Measurements from ENCODE around the gene PHOX2A.

Gene PHOX2A

GRCh38 chr11:72232260-72233055 is 11.5 kb downstream of the PHOX2A start:
- no peak for TF ChIP-seq CTCF (IDR thresholded peaks at IDR 0.05)
- Histone ChIP-seq H3K27me3 (no peaks in the 10 kb centered on the region), H3K4me3 (ENCODE audit: low read depth in 1 of 2, low read length in 1 of 2) (no peak overlapping the region), H3K4me1 (ENCODE audit: control insufficient read depth in 1 of 2, insufficient read depth in 1 of 2, low read depth in 1 of 2, low read length in 1 of 2) (no peaks in the 10 kb centered on the region), H3K27ac (no peak overlapping the region), H3K36me3 (peaks cover 100% of the 10 kb centered on the region), H3K9me3 (peaks cover 3% of the 10 kb centered on the region)

GRCh38 chr11:72231396-72232259 is 12.3 kb downstream of the PHOX2A start:
- TF ChIP-seq CTCF (IDR thresholded peaks at IDR 0.05): no peak
- Histone ChIP-seq H3K4me1 (ENCODE audit: control insufficient read depth in 1 of 2, insufficient read depth in 1 of 2, low read depth in 1 of 2, low read length in 1 of 2) (no peaks in the 10 kb centered on the region), H3K27me3 (no peaks in the 10 kb centered on the region), H3K9me3 (peaks cover 3% of the 10 kb centered on the region), H3K27ac (no peak overlapping the region), H3K4me3 (ENCODE audit: low read depth in 1 of 2, low read length in 1 of 2) (no peak overlapping the region), H3K36me3 (peaks cover 100% of the 10 kb centered on the region)

- TF ChIP-seq CTCF (IDR thresholded peaks at IDR 0.05): no peak
- H3K27ac ChIP-seq: no peak overlapping the region
- no peaks in the 10 kb centered on the region for H3K27me3 ChIP-seq
- peaks cover 3% of the 10 kb centered on the region for H3K9me3 ChIP-seq
- peaks cover 92% of the 10 kb centered on the region for H3K36me3 ChIP-seq
- no peak overlapping the region for H3K4me3 ChIP-seq (ENCODE audit: low read depth in 1 of 2, low read length in 1 of 2)
- H3K4me1 ChIP-seq (ENCODE audit: control insufficient read depth in 1 of 2, insufficient read depth in 1 of 2, low read depth in 1 of 2, low read length in 1 of 2): no peaks in the 10 kb centered on the region
Measured at GRCh38 chr11:72230764-72231365, 13.1 kb downstream of the PHOX2A start.

DNA sequence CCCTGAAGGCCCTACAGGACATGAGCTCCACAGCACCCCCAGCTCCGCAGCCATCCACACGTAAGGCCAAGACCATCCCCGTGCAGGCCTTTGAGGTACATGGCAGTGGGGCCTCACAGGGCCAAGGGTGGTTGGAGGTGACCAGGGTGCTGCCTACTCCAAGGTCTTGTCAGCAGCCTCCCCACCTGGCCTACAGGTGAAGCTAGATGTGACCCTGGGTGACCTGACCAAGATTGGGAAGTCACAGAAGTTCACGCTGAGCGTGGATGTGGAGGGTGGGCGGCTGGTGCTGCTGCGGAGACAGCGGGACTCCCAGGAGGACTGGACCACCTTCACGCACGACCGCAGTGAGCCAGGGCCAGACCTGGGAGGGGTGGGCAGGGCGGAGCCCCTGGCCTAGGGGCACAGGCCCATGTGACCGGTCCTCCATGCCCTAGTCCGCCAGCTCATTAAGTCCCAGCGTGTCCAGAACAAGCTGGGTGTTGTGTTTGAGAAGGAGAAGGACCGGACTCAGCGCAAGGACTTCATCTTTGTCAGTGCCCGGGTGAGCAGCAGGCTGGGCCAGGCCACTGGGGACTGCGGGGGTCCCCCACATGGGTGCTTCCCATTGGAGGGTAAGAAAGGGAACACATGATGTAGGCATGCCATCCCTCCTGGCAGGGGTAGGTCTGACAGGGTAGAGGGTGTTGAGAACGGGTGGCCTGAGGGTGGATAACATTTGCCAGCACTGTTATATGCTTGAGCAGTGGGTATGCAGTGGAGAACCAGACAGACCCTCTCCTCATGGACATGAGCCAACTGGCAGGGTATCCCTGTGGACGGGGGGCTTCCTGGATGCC is 13.8 kb downstream of the PHOX2A start:
- peaks cover 85% of the 10 kb centered on the region for H3K36me3 ChIP-seq
- no peak overlapping the region for H3K4me3 ChIP-seq (ENCODE audit: low read depth in 1 of 2, low read length in 1 of 2)
- TF ChIP-seq CTCF (IDR thresholded peaks at IDR 0.05): no peak
- peaks cover 6 to 7% of the 10 kb centered on the region in 2 experiments for H3K4me1 ChIP-seq (ENCODE audit: control insufficient read depth in 1 of 2, insufficient read depth in 1 of 2, low read depth in 1 of 2, low read length in 1 of 2)
- H3K27ac ChIP-seq: no peak overlapping the region
- H3K27me3 ChIP-seq: no peaks in the 10 kb centered on the region
- peaks cover 3% of the 10 kb centered on the region for H3K9me3 ChIP-seq

All from neutrophil (primary cell).